SK-N-SH treated with all-trans-retinoic acid at 6 μM for 48 hours (cell line): ENCODE results near the gene FCRLB.

Experiments
- ATAC-seq: fragments of 200-7000 bp; cut with Tn5 transposase; 3 replicates; pipeline ENCODE4 v1.9.1; 2020; ENCODE audit warnings: mild to moderate bottlenecking, moderate library complexity
- OSR1 ChIP-seq: fragments of 250-450 bp; sonication (Bioruptor Pico); IDR thresholded peaks from 2 replicates; pipeline ENCODE4 v1.8.0; 2022; ENCODE audit warnings: moderate library complexity, mild to moderate bottlenecking, inconsistent platforms
- TOX ChIP-seq: fragments of 250-450 bp; sonication (Bioruptor Pico); IDR thresholded peaks from 2 replicates; pipeline ENCODE4 v1.8.0; 2021; ENCODE audit warnings: mild to moderate bottlenecking, moderate library complexity, borderline replicate concordance
- TF ChIP-seq, protein P1 (sequence below): fragments of 250-450 bp; sonication (Bioruptor Pico); IDR thresholded peaks from 2 replicates; pipeline ENCODE4 v1.8.0; 2021; ENCODE audit warnings: low read depth, mild to moderate bottlenecking, moderate library complexity, borderline replicate concordance

The FCRLB gene

GRCh38 chr1:161773791-161774190, 52.4 kb downstream of the FCRLB start (continued):
- TF ChIP-seq, protein P1, sequence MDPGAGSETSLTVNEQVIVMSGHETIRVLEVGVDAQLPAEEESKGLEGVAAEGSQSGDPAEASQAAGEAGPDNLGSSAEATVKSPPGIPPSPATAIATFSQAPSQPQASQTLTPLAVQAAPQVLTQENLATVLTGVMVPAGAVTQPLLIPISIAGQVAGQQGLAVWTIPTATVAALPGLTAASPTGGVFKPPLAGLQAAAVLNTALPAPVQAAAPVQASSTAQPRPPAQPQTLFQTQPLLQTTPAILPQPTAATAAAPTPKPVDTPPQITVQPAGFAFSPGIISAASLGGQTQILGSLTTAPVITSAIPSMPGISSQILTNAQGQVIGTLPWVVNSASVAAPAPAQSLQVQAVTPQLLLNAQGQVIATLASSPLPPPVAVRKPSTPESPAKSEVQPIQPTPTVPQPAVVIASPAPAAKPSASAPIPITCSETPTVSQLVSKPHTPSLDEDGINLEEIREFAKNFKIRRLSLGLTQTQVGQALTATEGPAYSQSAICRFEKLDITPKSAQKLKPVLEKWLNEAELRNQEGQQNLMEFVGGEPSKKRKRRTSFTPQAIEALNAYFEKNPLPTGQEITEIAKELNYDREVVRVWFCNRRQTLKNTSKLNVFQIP (CRISPR knock-in tag), result no peak
- no peak for TF ChIP-seq TOX (CRISPR knock-in tag)

DNA sequence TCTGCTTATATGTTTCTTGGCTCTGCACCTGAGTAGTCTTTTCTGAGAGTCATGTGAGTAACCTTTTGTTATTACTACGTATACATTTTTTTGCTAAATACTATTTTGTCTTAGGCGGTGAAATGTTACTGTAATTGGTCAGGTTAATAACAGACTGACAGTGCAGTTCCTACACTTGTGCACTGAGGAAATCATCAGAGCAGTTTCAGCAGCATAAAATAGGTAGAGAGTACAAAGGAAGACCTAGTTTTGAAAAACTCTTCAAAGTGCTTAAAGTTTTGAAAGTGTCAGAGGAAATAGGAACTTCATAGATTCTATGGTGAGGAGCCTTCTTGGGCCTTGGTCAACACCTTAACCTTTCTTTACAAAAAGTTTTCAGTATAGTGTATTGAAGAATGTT, 55.9 kb downstream of the FCRLB start:
- TF ChIP-seq TOX (CRISPR knock-in tag), result no peak
- TF ChIP-seq OSR1, result no peak
- ATAC-seq, result no peak
